ENCODE results near the gene ABCA3. TPM values are rescaled to one million over a fixed set of nuclear protein-coding genes. Genes with fewer than 3 reads are reported as not detected.
"Not testable (repeated sequence)": the region's sequence is repeated elsewhere in the genome, so short reads cannot be mapped to it uniquely, and the experiment has no call there.

The ABCA3 gene
- total RNA-seq, 8 experiments from 2014 or later = 2.1 to 41.4 (median 23.3) TPM

- in situ Hi-C loops (cut with MboI; ENCODE audit: low pct_unique_long_range_greater_than_20kb in 2 of 9, low sequenced_read_pairs in 9 of 9, unreplicated experiment in 9 of 9) = no loop called here
- Histone ChIP-seq H3K4me1 (replicated peaks in 1 of 2) (peaks cover 7 to 12% of the 10 kb centered on the region in 2 donors), H3K4me3 (peak within 1 kb of the TSS; percentile 82 to 99 (median 91)), H3K27ac (peak within 1 kb of the TSS; percentile 83 to 93)
- 0 to 38% (median 4%) methylated on average over 1 to 13 of the region's 88 CpGs; no CpG with 5 or more reads in 7 of the 10 experiments for WGBS, 10 experiments
- peak; percentile 89 to 95 (median 94) for ATAC-seq (replicated peaks in 6 of 8)
These were observed 89.0 kb downstream of the ABCA3 start, which contains the start of gene ECI1 for GRCh38 chr16:2251296-2252111. Gene ECI1 (minus strand): TSS chr16:2251587. CDS start chr16:2251566, 21 bp downstream.

GRCh38 chr16:2250652-2251295 lies 89.8 kb downstream of the ABCA3 start:
- in situ Hi-C loops (cut with MboI; ENCODE audit: low pct_unique_long_range_greater_than_20kb in 2 of 9, low sequenced_read_pairs in 9 of 9, unreplicated experiment in 9 of 9) = no loop called here
- peak overlapping the region; percentile 83 to 93 for H3K27ac ChIP-seq

DNA sequence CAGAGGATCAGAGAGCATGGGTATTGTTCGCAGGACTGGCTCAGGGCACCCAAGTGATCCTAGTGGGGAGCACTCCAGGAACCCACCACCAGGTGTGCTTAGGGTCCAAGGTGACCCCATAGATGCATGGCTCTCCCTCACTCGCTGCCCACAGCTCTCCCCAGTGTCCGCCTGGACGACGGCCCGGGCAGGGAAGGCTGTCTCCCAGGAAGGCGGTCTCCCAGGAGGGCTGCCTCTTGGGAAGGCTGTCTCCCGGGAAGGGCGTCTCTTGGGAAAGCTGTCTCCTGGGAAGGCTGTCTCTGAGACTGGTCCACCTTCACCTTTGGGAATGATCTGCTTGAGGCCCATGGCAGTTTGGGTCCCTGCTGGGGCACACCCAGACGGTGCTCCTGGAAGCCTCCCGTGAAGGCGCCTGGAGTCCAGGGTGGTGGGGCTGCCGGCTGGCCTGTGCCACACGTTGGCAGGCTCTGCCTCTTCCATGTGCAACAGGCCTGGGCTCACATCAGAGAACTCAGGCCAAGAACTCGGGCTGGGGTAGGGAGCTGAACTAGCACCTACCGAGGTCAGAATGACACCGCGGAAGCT lies 94.1 kb downstream of the ABCA3 start:
- H3K27ac ChIP-seq = no peak overlapping the region
- no peak overlapping the region for H3K4me3 ChIP-seq
- WGBS, 10 experiments = 83 to 100% methylated on average over 1 to 5 of the region's 18 CpGs; no CpG with 5 or more reads in 8 of the 10 experiments
- H3K4me1 ChIP-seq (replicated peaks in 1 of 2) = peaks cover 0 to 5% of the 10 kb centered on the region in 2 donors
- ATAC-seq (replicated peaks in 6 of 8) = no peak
- in situ Hi-C loops (cut with MboI; ENCODE audit: low pct_unique_long_range_greater_than_20kb in 2 of 9, low sequenced_read_pairs in 9 of 9, unreplicated experiment in 9 of 9) = no loop called here

More at GRCh38 chr16:2250652-2251295, 89.8 kb downstream of the ABCA3 start:
- WGBS, 10 experiments = 0 to 9% (median 5%) methylated on average over 1 to 17 of the region's 35 CpGs; no CpG with 5 or more reads in 2 of the 10 experiments
- peak in 6 of 8 experiments; percentile 1 to 42 (median 10) for ATAC-seq (replicated peaks in 6 of 8)
- Histone ChIP-seq H3K4me3 (peak overlapping the region; percentile 82 to 99 (median 91)), H3K4me1 (replicated peaks in 1 of 2) (peaks cover 7 to 12% of the 10 kb centered on the region in 2 donors)

DNA sequence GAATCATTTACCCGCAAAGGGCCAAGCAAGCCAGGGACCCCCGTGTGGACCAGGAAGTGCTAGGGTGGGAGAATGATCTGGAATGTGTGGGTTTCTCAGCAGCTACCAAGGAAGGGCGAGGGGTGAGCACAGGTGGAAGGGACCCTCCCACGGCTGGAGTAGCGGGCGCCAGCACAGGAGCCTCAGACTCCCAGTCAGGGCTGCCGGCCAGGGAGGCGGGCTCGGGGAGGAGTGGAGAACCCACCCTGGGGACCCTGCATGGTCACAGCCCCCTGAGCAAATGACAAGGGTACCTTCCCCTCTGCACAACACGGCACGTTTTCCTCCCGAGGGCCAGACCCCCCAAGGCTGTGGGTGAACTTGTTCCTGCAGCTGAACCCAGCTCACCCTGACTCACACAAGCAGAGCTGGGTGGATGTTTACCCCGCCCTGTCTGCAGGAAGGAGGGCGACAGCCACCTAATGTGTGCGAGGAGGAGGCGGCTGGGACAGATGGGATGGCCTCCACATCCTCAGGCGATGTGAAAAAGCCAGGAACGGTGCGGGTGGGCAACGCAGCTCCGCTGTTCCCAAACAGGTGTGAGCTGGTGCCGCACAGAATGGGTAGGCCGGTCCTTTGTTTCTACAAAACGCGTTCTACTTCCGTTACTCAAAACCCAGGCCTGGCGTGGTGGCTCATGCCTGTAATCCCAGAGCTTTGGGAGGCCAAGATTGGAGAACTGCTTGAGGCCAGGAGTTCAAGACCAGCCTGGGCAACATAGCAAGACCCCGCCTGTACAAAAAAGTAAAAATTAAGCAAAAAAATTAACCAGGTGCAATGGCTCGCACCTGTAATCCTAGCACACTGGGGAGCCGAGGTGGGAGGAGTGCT lies 95.4 kb downstream of the ABCA3 start:
- 75 to 100% (median 95%) methylated on average over 2 to 12 of the region's 30 CpGs; no CpG with 5 or more reads in 4 of the 10 experiments for WGBS, 10 experiments
- peak in 1 of 8 experiments; percentile 29 for ATAC-seq (replicated peaks in 6 of 8)
- no peak overlapping the region for H3K4me3 ChIP-seq
- in situ Hi-C loops (cut with MboI; ENCODE audit: low pct_unique_long_range_greater_than_20kb in 2 of 9, low sequenced_read_pairs in 9 of 9, unreplicated experiment in 9 of 9) = no loop called here
- H3K4me1 ChIP-seq (replicated peaks in 1 of 2) = no peaks in the 10 kb centered on the region
- H3K27ac ChIP-seq = no peak overlapping the region

GRCh38 chr16:2244301-2244700 lies 96.2 kb downstream of the ABCA3 start:
- WGBS, 10 experiments = 100% methylated on average over 1 of the region's 17 CpGs; no CpG with 5 or more reads in 9 of the 10 experiments
- H3K4me3 ChIP-seq = no peak overlapping the region
- peak in 4 of 8 experiments; percentile 12 to 21 (median 17) for ATAC-seq (replicated peaks in 6 of 8)
- no peak overlapping the region for H3K27ac ChIP-seq
- H3K4me1 ChIP-seq (replicated peaks in 1 of 2) = no peaks in the 10 kb centered on the region
- in situ Hi-C loops (cut with MboI; ENCODE audit: low pct_unique_long_range_greater_than_20kb in 2 of 9, low sequenced_read_pairs in 9 of 9, unreplicated experiment in 9 of 9) = no loop called here

GRCh38 chr16:2243781-2244180 lies 96.7 kb downstream of the ABCA3 start:
- no peak overlapping the region for H3K27ac ChIP-seq
- ATAC-seq (replicated peaks in 6 of 8) = peak in 1 of 8 experiments; percentile 15

DNA sequence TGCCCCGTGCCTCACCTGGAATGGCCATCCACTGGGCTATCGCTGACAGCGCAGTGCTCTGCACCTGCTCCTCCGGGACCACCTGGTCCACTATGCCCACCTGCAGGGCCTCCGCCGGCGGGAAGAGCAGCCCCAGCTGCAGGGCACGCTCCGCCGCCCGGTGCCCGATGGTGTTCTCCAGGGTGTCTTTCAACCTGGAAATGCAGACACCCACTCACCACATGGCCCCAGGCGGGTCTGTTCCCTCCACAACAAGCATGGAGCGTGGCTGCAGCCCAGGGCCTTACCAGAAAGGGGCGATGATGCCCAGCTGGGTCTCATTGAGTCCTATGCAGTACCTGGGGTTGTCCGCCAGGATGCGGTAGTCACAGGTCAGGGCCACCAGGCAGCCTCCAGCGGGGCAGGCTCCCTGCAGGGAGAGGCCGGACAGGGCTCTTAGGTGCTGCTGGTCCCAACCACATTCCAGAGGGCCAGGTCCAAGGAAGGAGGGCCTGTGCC lies 97.4 kb downstream of the ABCA3 start:
- H3K4me3 ChIP-seq = no peak overlapping the region
- H3K27ac ChIP-seq = no peak overlapping the region
- 90 to 100% (median 93%) methylated on average over 2 to 3 of the region's 19 CpGs; no CpG with 5 or more reads in 7 of the 10 experiments for whole genome bisulfite sequencing, 10 experiments
- in situ Hi-C loops (cut with MboI; ENCODE audit: low pct_unique_long_range_greater_than_20kb in 2 of 9, low sequenced_read_pairs in 9 of 9, unreplicated experiment in 9 of 9) = no loop called here
- ATAC-seq (replicated peaks in 6 of 8) = peak in 1 of 8 experiments; percentile 7
- H3K4me1 ChIP-seq (replicated peaks in 1 of 2) = peaks cover 0 to 2% of the 10 kb centered on the region in 2 donors

More at GRCh38 chr16:2243781-2244180, 96.7 kb downstream of the ABCA3 start:
- Histone ChIP-seq H3K4me1 (replicated peaks in 1 of 2) (no peaks in the 10 kb centered on the region), H3K4me3 (no peak overlapping the region)
- in situ Hi-C loops (cut with MboI; ENCODE audit: low pct_unique_long_range_greater_than_20kb in 2 of 9, low sequenced_read_pairs in 9 of 9, unreplicated experiment in 9 of 9) = no loop called here
- 95 to 100% (median 100%) methylated on average over 1 to 6 of the region's 11 CpGs; no CpG with 5 or more reads in 7 of the 10 experiments for WGBS, 10 experiments

DNA sequence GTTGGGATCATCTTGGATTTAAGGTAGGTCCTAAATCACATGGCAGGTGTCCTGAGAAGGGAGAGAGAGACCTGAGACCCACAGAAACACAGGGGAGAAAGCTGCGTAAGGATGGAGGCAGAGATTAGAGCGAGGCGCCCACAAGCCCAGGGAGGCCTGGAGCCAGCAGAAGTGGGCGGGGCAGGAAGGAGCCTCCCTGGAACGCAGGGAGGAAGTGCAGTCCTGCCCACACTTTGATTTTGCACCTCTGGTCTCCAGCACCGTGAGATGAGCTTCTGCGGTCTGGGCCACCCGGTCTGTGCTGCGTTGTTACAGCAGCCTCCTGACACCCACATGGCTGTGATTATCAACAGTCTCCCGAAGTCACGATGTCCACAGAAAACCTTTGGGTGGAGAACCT lies 97.9 kb downstream of the ABCA3 start:
- ATAC-seq (replicated peaks in 6 of 8) = peak in 1 of 8 experiments; percentile 12
- WGBS, 10 experiments = 87 to 100% (median 88%) methylated on average over 2 to 7 of the region's 11 CpGs; no CpG with 5 or more reads in 7 of the 10 experiments
- Histone ChIP-seq H3K4me3 (no peak overlapping the region), H3K4me1 (replicated peaks in 1 of 2) (peaks cover 0 to 7% of the 10 kb centered on the region in 2 donors), H3K27ac (no peak overlapping the region)
- in situ Hi-C loops (cut with MboI; ENCODE audit: low pct_unique_long_range_greater_than_20kb in 2 of 9, low sequenced_read_pairs in 9 of 9, unreplicated experiment in 9 of 9) = no loop called here

DNA sequence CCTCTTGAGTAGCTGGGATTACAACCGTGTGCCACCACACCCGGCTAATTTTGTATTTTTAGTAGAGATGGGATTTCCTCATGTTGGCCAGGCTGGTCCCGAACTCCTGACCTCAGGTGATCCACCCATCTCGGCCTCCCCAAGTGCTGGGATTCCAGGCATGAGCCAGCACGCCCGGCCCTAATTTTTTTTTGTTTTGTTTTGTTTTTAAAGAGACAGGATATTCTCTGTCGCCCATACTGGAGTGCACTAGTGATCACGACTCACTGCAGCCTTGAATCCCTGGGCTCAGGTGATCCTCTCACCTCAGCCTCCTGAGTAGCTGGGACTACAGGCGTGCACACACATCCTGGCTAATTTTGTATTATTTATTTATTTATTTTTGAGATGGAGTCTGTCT lies 100.2 kb downstream of the ABCA3 start:
- H3K4me1 ChIP-seq (replicated peaks in 1 of 2) = peaks cover 13 to 25% of the 10 kb centered on the region in 2 donors
- in situ Hi-C loops (cut with MboI; ENCODE audit: low pct_unique_long_range_greater_than_20kb in 2 of 9, low sequenced_read_pairs in 9 of 9, unreplicated experiment in 9 of 9); H3K4me3 ChIP-seq; H3K27ac ChIP-seq; ATAC-seq (replicated peaks in 6 of 8): not testable (repeated sequence)
- 80 to 100% (median 95%) methylated on average over 1 to 8 of the region's 9 CpGs; no CpG with 5 or more reads in 3 of the 10 experiments for WGBS, 10 experiments

DNA sequence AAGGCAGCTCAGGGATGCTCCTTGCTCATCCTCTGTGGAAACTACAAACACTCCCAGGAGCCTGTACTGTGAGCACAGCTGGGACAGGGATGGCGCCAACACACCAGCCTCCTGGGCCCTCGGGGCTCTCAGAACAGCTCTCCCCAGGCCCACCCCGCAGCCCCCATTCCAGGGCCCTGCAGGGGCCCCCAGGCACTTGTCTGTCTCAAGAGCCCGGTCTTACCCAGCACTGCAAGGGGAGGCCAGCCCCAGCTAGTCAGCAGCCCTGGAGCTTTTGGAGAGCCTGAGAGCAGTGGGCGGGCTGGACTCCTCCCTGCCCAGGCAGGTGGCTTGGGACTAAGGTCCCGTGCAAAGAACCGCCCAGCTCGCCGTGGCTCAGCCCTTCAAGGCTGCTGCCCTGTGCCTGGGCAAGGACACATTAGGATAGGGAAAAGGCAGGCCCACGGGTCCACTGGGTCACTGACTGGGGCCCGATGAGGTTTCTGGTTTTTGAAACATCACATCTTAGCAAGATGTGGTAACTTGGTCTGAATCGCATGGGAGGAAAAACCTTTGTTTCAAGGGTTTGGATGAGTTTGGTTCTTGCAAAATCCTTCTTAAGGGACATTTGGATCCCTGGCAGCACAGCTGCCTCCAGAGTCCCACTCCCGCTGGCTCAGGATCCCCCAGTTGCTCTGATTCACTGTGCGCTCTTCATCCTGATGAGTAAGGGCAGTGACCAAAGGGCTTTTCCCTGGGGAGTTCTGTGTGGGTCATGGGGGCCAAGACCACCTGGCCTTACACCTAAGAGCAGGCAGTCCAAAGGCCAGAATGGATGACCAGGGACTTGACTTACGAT lies 101.5 kb downstream of the ABCA3 start:
- H3K4me1 ChIP-seq (replicated peaks in 1 of 2) = peaks cover 13 to 25% of the 10 kb centered on the region in 2 donors
- 47 to 100% (median 86%) methylated on average over 2 to 4 of the region's 15 CpGs; no CpG with 5 or more reads in 5 of the 10 experiments for WGBS, 10 experiments
- ATAC-seq (replicated peaks in 6 of 8) = peak in 5 of 8 experiments; percentile 4 to 22 (median 9)
- in situ Hi-C loops (cut with MboI; ENCODE audit: low pct_unique_long_range_greater_than_20kb in 2 of 9, low sequenced_read_pairs in 9 of 9, unreplicated experiment in 9 of 9) = no loop called here
- H3K4me3 ChIP-seq = no peak overlapping the region
- no peak overlapping the region for H3K27ac ChIP-seq

- in situ Hi-C loops (cut with MboI; ENCODE audit: low pct_unique_long_range_greater_than_20kb in 2 of 9, low sequenced_read_pairs in 9 of 9, unreplicated experiment in 9 of 9) = no loop called here
- no peak overlapping the region for H3K4me3 ChIP-seq
- 52 to 73% (median 65%) methylated on average over 2 to 3 of the region's 18 CpGs; no CpG with 5 or more reads in 7 of the 10 experiments for WGBS, 10 experiments
- H3K4me1 ChIP-seq (replicated peaks in 1 of 2) = peaks cover 13 to 25% of the 10 kb centered on the region in 2 donors
- peak in 4 of 8 experiments; percentile 2 to 8 (median 4) for ATAC-seq (replicated peaks in 6 of 8)
- H3K27ac ChIP-seq = no peak overlapping the region
These were observed 102.2 kb downstream of the ABCA3 start for GRCh38 chr16:2238150-2238837.
